MM.1S (cell line): ENCODE results near the gene NAE1.
A peak's percentile ranks its signal among the peaks of the same experiment; 100 is the strongest.

Experiments
- DNase-seq: peaks from one replicate; pipeline ENCODE4 v3.0.0-alpha.2; 2015
- H2AFZ ChIP-seq: fragments of 300-600 bp; sonication (generic); 2 replicates; pipeline ENCODE4 v1.6.0; 2016; ENCODE audit warnings: antibody characterized with exemption, low read length
- H3F3A ChIP-seq: fragments of 300-600 bp; sonication (generic); 2 replicates; pipeline ENCODE4 v1.6.1; 2016; ENCODE audit warnings: mild to moderate bottlenecking, antibody characterized with exemption, low read length, moderate library complexity, mixed read lengths; ENCODE audit not compliant: insufficient read depth
- H3K27ac ChIP-seq: fragments of 300-600 bp; sonication (generic); 2 replicates; pipeline ENCODE4 v1.5.1; 2016; ENCODE audit warnings: mild to moderate bottlenecking, low read length
- H3K27me3 ChIP-seq: fragments of 300-600 bp; sonication (generic); replicated peaks from 2 replicates; pipeline ENCODE4 v1.6.0; 2016; ENCODE audit warnings: low read length; ENCODE audit not compliant: insufficient read depth
- H3K36me3 ChIP-seq: fragments of 300-600 bp; sonication (generic); replicated peaks from 2 replicates; pipeline ENCODE4 v1.6.1; 2016; ENCODE audit warnings: mild to moderate bottlenecking, low read length, mixed read lengths; ENCODE audit not compliant: insufficient read depth
- H3K4me1 ChIP-seq: fragments of 300-600 bp; sonication (generic); 2 replicates; pipeline ENCODE4 v1.6.1; 2016; ENCODE audit warnings: low read length, mixed read lengths
- H3K4me2 ChIP-seq: fragments of 300-600 bp; sonication (generic); 2 replicates; pipeline ENCODE4 v1.6.0; 2016; ENCODE audit warnings: low read depth, low read length
- H3K4me3 ChIP-seq: fragments of 300-600 bp; sonication (generic); 2 replicates; pipeline ENCODE4 v1.5.1; 2016; ENCODE audit warnings: low read length, mixed read lengths
- H3K79me2 ChIP-seq: fragments of 300-600 bp; sonication (generic); 2 replicates; pipeline ENCODE4 v1.6.1; 2016; ENCODE audit warnings: mixed run types, low read length, mixed read lengths
- H3K9ac ChIP-seq: fragments of 300-600 bp; sonication (generic); 2 replicates; pipeline ENCODE4 v1.6.1; 2016; ENCODE audit warnings: low read length, mixed read lengths
- H3K9me2 ChIP-seq: fragments of 300-600 bp; sonication (generic); replicated peaks from 2 replicates; pipeline ENCODE4 v1.6.1; 2016; ENCODE audit warnings: mild to moderate bottlenecking, low read length, mixed read lengths; ENCODE audit not compliant: insufficient read depth
- H3K9me3 ChIP-seq: fragments of 300-600 bp; sonication (generic); replicated peaks from 2 replicates; pipeline ENCODE4 v1.6.1; 2016; ENCODE audit warnings: mild to moderate bottlenecking, low read length, mixed read lengths; ENCODE audit not compliant: insufficient read depth
- H4K20me1 ChIP-seq: fragments of 300-600 bp; sonication (generic); 2 replicates; pipeline ENCODE4 v1.6.1; 2016; ENCODE audit warnings: mild to moderate bottlenecking, low read length, moderate library complexity, mixed read lengths; ENCODE audit not compliant: insufficient read depth
- EZH2 ChIP-seq: fragments of 300-600 bp; sonication (generic); optimal IDR thresholded peaks from 2 replicates; pipeline ENCODE3; 2017; ENCODE audit warnings: low read depth, mild to moderate bottlenecking, antibody characterized with exemption, low read length, mixed read lengths
- EZH2phosphoT487 ChIP-seq: fragments of 300-600 bp; sonication (generic); IDR thresholded peaks from 2 replicates; pipeline ENCODE4 v1.6.1; 2018; ENCODE audit warnings: antibody characterized with exemption, low read length
- TF ChIP-seq, protein P1 (sequence below): fragments of 300-600 bp; sonication (generic); IDR thresholded peaks from 2 replicates; pipeline ENCODE4 v1.5.1; 2016; ENCODE audit warnings: antibody characterized with exemption, low read length, mixed read lengths

The NAE1 gene

DNA sequence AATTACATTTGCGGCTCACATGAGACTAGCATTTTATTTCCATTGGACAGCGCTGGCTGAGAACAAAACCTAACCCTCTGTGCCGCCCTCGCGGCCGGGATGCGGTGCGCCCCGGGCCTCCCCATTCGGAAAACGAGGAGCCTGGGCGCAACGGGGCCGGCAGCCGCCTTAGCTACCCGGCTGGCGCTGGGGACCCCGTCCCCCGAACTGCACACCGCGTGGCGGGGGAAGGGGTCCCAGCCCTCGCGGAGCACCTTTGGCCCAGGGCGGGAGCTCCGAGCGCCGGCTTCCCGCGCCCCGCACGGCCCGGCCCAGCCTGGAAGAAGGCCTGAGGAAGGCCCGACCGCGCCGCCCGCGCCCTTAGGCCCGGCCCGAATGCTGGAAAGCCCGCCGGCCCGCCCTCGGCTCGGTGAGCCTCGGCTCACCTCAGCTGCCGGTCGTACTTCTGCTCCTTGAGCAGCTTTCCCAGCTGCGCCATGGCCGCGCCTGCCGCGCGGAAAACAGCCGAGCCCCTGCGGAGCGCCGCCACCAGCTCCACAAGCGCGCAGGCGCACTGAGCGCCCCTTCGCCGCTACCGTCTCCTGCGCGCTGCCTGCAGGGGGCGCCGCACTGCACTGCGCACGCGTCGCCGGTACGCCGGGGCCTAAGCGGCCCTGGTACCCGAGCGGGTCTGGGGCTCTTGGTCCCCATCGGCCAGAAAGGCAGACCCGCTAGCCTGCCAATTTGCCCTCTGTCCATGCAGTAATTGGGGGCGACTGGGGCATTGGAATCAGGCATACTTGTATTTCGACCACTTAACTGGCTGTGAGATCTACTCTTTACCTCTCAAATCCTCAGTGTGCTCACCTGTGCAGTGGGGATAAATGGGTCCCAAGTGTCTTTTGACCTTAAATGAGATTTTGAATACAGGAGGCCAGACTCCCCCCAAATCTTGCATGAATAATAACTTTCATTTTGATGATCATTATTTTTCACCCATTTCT, at the start of gene NAE1:
Gene NAE1 (minus strand): TSS at position 555 of the 983 bp plus-strand sequence. CDS start 77 bp downstream, at position 478.
- peak within 1 kb of the TSS; percentile 53; the same call in 1 of the 2 replicates for H3K27ac ChIP-seq
- H3K4me2 ChIP-seq = peak within 1 kb of the TSS; percentile 71
- peak within 1 kb of the TSS; percentile 91 for H3K9ac ChIP-seq
- TF ChIP-seq, protein P1, sequence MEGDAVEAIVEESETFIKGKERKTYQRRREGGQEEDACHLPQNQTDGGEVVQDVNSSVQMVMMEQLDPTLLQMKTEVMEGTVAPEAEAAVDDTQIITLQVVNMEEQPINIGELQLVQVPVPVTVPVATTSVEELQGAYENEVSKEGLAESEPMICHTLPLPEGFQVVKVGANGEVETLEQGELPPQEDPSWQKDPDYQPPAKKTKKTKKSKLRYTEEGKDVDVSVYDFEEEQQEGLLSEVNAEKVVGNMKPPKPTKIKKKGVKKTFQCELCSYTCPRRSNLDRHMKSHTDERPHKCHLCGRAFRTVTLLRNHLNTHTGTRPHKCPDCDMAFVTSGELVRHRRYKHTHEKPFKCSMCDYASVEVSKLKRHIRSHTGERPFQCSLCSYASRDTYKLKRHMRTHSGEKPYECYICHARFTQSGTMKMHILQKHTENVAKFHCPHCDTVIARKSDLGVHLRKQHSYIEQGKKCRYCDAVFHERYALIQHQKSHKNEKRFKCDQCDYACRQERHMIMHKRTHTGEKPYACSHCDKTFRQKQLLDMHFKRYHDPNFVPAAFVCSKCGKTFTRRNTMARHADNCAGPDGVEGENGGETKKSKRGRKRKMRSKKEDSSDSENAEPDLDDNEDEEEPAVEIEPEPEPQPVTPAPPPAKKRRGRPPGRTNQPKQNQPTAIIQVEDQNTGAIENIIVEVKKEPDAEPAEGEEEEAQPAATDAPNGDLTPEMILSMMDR = peak; percentile 96
- TF ChIP-seq EZH2 (no peak), EZH2phosphoT487 (no peak)
- no peaks in the 10 kb centered on the region for H4K20me1 ChIP-seq
- no peaks in the 10 kb centered on the region for H3K9me3 ChIP-seq
- no peaks in the 10 kb centered on the region; the same call in none of the 2 replicates for H3K36me3 ChIP-seq
- H3K4me3 ChIP-seq = peak within 1 kb of the TSS; percentile 76
- peak; percentile 90 for DNase-seq
- H3K27me3 ChIP-seq = no peaks in the 10 kb centered on the region
- H2AFZ ChIP-seq = peak within 1 kb of the TSS; percentile 93
- H3K79me2 ChIP-seq = peaks cover 46% of the 10 kb centered on the region
- no peaks in the 10 kb centered on the region for H3F3A ChIP-seq
- no peaks in the 10 kb centered on the region for H3K9me2 ChIP-seq
- peaks cover 14% of the 10 kb centered on the region for H3K4me1 ChIP-seq

DNA sequence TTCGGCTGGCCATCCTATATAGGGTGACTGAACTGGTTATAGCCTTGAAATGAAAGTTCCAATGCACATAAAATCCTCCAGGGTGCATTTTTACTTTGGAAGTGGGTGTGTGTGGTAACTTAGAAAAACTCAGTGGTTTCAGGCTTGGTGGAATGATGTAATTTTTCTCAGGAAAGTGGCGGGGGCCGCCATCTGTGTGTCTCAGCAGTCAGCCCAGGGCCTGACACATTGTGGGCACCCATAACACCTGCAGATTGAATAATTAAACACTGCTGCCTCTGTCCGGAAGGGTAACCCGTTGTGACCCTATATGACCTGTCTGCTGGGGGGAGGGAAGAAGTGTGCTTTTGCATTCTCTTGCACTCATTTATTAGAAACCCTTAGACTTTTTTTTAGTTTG, 47.3 kb upstream of the NAE1 start:
- peak; percentile 95 for DNase-seq

DNA sequence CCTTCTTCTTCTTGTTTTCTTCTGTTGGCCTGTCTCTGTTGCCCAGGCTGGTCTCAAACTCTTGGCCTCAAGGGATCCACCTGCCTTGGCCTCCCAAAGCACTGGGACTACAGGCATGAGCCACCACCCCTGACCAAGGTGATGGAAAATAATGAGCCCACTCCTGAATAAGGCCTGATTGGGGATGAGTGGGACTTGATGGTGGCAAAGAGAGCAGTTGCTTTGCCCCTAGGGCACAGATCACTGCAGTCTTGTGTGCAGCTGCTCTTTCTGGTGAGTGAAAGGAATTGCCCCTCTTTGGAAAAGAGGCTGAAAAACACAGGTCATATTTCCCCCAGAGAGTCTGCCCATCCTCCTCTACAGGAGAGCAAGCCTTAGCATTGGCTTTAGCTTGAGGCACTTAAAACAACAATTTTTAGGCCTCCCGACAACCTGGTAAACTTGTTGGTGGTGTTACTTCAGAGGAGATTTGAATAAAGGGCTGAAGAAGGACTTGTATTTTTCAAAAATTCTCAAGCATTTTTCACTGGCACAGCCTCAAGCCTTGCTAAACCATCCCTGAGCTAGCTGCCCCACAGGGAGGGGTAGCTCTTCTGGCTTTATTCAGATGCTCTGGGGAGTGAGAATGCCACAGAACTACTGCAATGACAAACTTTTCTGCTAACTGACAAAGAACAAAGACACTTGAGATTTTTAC, 43.5 kb upstream of the NAE1 start:
- peaks cover 48% of the 10 kb centered on the region for H3F3A ChIP-seq
- no peaks in the 10 kb centered on the region for H4K20me1 ChIP-seq
- H3K27ac ChIP-seq = peak overlapping the region; percentile 28; the same call in 1 of the 2 replicates
- H3K4me3 ChIP-seq = no peak overlapping the region
- peaks cover 26% of the 10 kb centered on the region for H3K4me1 ChIP-seq
- H3K9me2 ChIP-seq = no peaks in the 10 kb centered on the region
- no peak overlapping the region for H2AFZ ChIP-seq
- no peaks in the 10 kb centered on the region for H3K36me3 ChIP-seq
- DNase-seq = no peak
- TF ChIP-seq, protein P1 = no peak
- H3K9me3 ChIP-seq = no peaks in the 10 kb centered on the region
- H3K27me3 ChIP-seq = no peaks in the 10 kb centered on the region
- no peaks in the 10 kb centered on the region for H3K79me2 ChIP-seq
- no peak overlapping the region for H3K9ac ChIP-seq
- H3K4me2 ChIP-seq = no peak overlapping the region

More for the DNA sequence above, 47.3 kb upstream of the NAE1 start:
- TF ChIP-seq EZH2 = no peak
- TF ChIP-seq, protein P1 = no peak
- TF ChIP-seq EZH2phosphoT487 = no peak
- H3F3A ChIP-seq = peaks cover 41% of the 10 kb centered on the region
- no peaks in the 10 kb centered on the region for H3K9me3 ChIP-seq
- no peaks in the 10 kb centered on the region for H3K27me3 ChIP-seq
- H3K9ac ChIP-seq = peak overlapping the region; percentile 9; the same call in 1 of the 2 replicates
- H3K4me1 ChIP-seq = peaks cover 37% of the 10 kb centered on the region
- no peaks in the 10 kb centered on the region for H3K36me3 ChIP-seq
- peaks cover 22% of the 10 kb centered on the region for H3K79me2 ChIP-seq
- H3K27ac ChIP-seq = peak overlapping the region; percentile 61; the same call in 1 of the 2 replicates
- no peaks in the 10 kb centered on the region for H4K20me1 ChIP-seq
- peak overlapping the region; percentile 35 for H3K4me3 ChIP-seq
- H3K9me2 ChIP-seq = no peaks in the 10 kb centered on the region
- no peak overlapping the region for H2AFZ ChIP-seq
- peak overlapping the region; percentile 68 for H3K4me2 ChIP-seq
